ENCODE measurements around the gene PRKAG2. TPM values are rescaled to one million over a fixed set of nuclear protein-coding genes. Genes with fewer than 3 reads are reported as not detected.

The PRKAG2 gene
- total RNA-seq, 1 donor from 2014 or later: 15.7 TPM

- Mint-ChIP-seq H3K27me3 (ENCODE audit: low read depth) (peaks cover 27% of the 10 kb centered on the region), H3K4me1 (no peaks in the 10 kb centered on the region), H3K4me3 (no peak overlapping the region), H3K27ac (no peak overlapping the region), H3K9me3 (no peaks in the 10 kb centered on the region), H3K36me3 (no peaks in the 10 kb centered on the region)
- TF ChIP-seq CTCF (IDR thresholded peaks at IDR 0.05; ENCODE audit: unreplicated experiment): no peak
- DNase-seq (ENCODE audit: low spot score in 2 of 2, unreplicated experiment in 2 of 2): no peak
Observed at GRCh38 chr7:151857412-151857811, 19.5 kb downstream of the PRKAG2 start.

DNA sequence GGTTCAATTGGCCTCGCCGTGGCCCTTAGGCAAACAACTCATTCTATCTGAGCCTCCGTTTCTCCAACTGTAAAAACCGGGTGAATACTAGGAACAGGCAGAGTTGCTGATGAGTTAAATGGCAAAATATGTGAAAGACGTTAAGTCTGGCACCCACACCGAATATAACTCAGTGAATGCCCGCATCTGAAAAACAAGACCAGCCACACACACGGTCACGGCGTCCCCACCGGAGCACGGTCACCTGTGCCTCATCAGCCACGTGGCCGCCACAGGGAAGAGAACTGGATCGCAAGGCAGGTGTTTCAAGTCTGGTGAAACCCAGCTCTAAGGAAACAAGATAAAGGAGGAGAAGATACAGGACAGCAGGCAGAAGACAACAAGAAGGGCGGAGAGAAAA lies 20.4 kb downstream of the PRKAG2 start:
- no peak for DNase-seq (ENCODE audit: low spot score in 2 of 2, unreplicated experiment in 2 of 2)
- Mint-ChIP-seq H3K4me3 (no peak overlapping the region), H3K27me3 (ENCODE audit: low read depth) (peaks cover 22% of the 10 kb centered on the region), H3K4me1 (no peaks in the 10 kb centered on the region), H3K36me3 (no peaks in the 10 kb centered on the region), H3K27ac (no peak overlapping the region), H3K9me3 (no peaks in the 10 kb centered on the region)
- no peak for TF ChIP-seq CTCF (IDR thresholded peaks at IDR 0.05; ENCODE audit: unreplicated experiment)

GRCh38 chr7:151856098-151856497 lies 20.8 kb downstream of the PRKAG2 start:
- Mint-ChIP-seq H3K36me3 (no peaks in the 10 kb centered on the region), H3K27ac (no peak overlapping the region), H3K4me3 (no peak overlapping the region), H3K4me1 (peaks cover 3% of the 10 kb centered on the region), H3K27me3 (ENCODE audit: low read depth) (peaks cover 22% of the 10 kb centered on the region), H3K9me3 (no peaks in the 10 kb centered on the region)
- DNase-seq (ENCODE audit: low spot score in 2 of 2, unreplicated experiment in 2 of 2): no peak
- TF ChIP-seq CTCF (IDR thresholded peaks at IDR 0.05; ENCODE audit: unreplicated experiment): no peak

DNA sequence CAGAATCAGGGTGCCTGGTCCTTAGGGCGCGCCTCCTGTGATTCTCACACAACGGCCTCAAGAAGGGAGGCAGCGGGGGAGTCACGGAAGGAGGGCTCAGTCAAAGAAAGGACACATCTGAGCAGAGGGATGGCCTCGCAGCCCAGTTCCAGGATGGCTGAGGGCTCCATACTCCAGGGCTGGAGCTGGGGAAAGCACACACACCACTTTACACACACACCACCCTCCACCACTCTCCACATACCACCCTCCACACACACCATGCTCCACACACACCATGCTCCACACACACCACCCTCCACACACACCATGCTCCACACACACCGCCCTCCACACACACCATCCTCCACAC lies 22.2 kb downstream of the PRKAG2 start:
- Mint-ChIP-seq H3K4me3 (no peak overlapping the region), H3K36me3 (no peaks in the 10 kb centered on the region), H3K27me3 (ENCODE audit: low read depth) (peaks cover 21% of the 10 kb centered on the region), H3K4me1 (peaks cover 7% of the 10 kb centered on the region), H3K27ac (no peak overlapping the region), H3K9me3 (no peaks in the 10 kb centered on the region)
- no peak for TF ChIP-seq CTCF (IDR thresholded peaks at IDR 0.05; ENCODE audit: unreplicated experiment)
- no peak for DNase-seq (ENCODE audit: low spot score in 2 of 2, unreplicated experiment in 2 of 2)

DNA sequence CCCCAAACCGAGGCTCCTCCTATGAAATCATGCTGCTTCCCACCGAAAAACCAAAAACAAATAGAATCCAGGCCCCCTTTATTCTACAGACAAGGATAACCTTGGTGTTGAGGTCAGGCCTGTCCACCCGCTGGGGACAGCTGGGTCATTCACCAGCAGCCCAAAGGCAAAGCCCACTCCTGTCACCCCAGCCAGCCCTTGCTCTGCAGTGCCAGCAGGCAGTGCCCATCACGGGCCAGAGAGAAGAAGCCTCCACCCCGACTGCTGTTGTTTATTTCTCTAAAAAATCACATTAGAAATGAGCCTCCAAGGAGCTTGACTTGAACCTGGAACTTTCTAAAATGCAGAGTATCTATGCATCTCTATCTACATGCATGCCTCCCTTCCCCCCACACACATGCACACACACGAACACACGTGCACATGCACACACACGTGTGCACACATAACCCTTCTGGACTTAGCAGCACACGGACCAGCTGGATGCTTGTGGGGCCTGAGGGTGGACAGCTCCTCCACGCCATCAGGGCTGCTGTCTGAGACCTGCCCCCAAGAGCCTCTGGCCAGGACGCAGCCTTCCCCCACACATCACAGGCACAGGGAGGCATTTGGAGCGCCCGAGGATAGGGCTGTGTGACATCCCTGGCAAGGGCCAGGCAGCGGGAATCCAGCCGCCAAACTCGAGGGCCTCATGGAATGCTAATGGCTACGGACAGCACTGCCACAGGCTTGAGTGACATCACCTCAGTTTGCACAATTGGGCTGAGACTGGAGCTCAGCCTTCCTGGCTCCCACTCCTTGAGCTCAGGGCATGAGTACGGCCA lies 22.8 kb downstream of the PRKAG2 start:
- DNase-seq (ENCODE audit: low spot score in 2 of 2, unreplicated experiment in 2 of 2): no peak
- no peak for TF ChIP-seq CTCF (IDR thresholded peaks at IDR 0.05; ENCODE audit: unreplicated experiment)
- no peak overlapping the region for H3K4me3 Mint-ChIP-seq
- H3K4me1 Mint-ChIP-seq: peaks cover 7% of the 10 kb centered on the region
- peaks cover 17% of the 10 kb centered on the region for H3K27me3 Mint-ChIP-seq (ENCODE audit: low read depth)
- H3K27ac Mint-ChIP-seq: no peak overlapping the region
- H3K36me3 Mint-ChIP-seq: no peaks in the 10 kb centered on the region
- H3K9me3 Mint-ChIP-seq: no peaks in the 10 kb centered on the region
